Small intestine (tissue), 7 donors: ENCODE data around the gene PHLPP1. TPM values are rescaled to one million over a fixed set of nuclear protein-coding genes. Genes with fewer than 3 reads are reported as not detected.
A peak's percentile ranks its signal among the peaks of the same experiment; 100 is the strongest.

ENCODE experiments used
- DNase-seq, 2 donors: peaks; one replicate each; pipeline versions ENCODE4 v3.0.0 to v3.0.0-alpha.2; 2013
- FAIRE-seq: peaks from 2 replicates; lab custom pipeline; 2012; peaks lifted over from hg19 to GRCh38; lab: Jason Lieb, UNC
- H3K27ac ChIP-seq, 3 donors: one replicate each; pipeline ENCODE4 v1.5.1; 2013; ENCODE audit warnings: low read length in 2 of 3, mild to moderate bottlenecking in 2 of 3, control low read depth in 1 of 3, inconsistent platforms in 1 of 3, low read depth in 1 of 3, moderate library complexity in 1 of 3
- H3K27me3 ChIP-seq, 3 donors: one replicate each; pipeline ENCODE4 v1.6.1; 2013; ENCODE audit warnings: low read length in 3 of 3, inconsistent platforms in 1 of 3; ENCODE audit not compliant: control insufficient read depth in 3 of 3, insufficient read depth in 3 of 3
- H3K36me3 ChIP-seq, 3 donors: one replicate each; pipeline ENCODE4 v1.6.1; 2013; ENCODE audit warnings: low read length in 3 of 3, inconsistent platforms in 1 of 3, low read depth in 1 of 3, mild to moderate bottlenecking in 1 of 3, moderate library complexity in 1 of 3; ENCODE audit not compliant: control insufficient read depth in 3 of 3, insufficient read depth in 2 of 3
- H3K4me1 ChIP-seq, 3 donors: one replicate each; pipeline ENCODE4 v1.6.1; 2013; ENCODE audit warnings: low read length in 2 of 3, inconsistent platforms in 1 of 3, low read depth in 1 of 3, mild to moderate bottlenecking in 1 of 3, moderate library complexity in 1 of 3; ENCODE audit not compliant: control insufficient read depth in 3 of 3, insufficient read depth in 2 of 3
- H3K4me3 ChIP-seq, 3 donors: one replicate each; pipeline ENCODE4 v1.5.1; 2013; ENCODE audit warnings: low read length in 3 of 3, control low read depth in 1 of 3, inconsistent platforms in 1 of 3, low read depth in 1 of 3, mild to moderate bottlenecking in 1 of 3, moderate library complexity in 1 of 3
- H3K9me3 ChIP-seq, 2 donors: one replicate each; pipeline ENCODE4 v1.6.1; 2013; ENCODE audit warnings: low read depth in 1 of 2, low read length in 1 of 2; ENCODE audit not compliant: control insufficient read depth in 2 of 2, insufficient read depth in 1 of 2
- WGBS, 3 donors: extraction: QIAGEN DNeasy Blood & Tissue Kit; methylation state at CpG; one replicate each; pipeline ENCODE4 v1.1.7; 2013; 5-methylcytosine and 5-hydroxymethylcytosine counted together
- polyA plus RNA-seq, 4 donors: library from polyadenylated mRNA; stranded (reverse) in 3 of 4; unstranded in 1 of 4; fragments of 200-250 nt in 3 of 4; fragments of 120-200 nt in 1 of 4; gene quantifications; one replicate each; pipeline versions ENCODE4 v1.2.1 to v1.2.3, GENCODE V29; 2013
- donor health status: healthy with polysubstance abuse.
- donor health status: control.
- donor health status: control.
- donor health status: Bipolar disorder and iron deficiency.
- donor health status: healthy.

PHLPP1 gene
- polyA plus RNA-seq, 4 donors, result 3.2 to 13.1 (median 5.4) TPM

DNA sequence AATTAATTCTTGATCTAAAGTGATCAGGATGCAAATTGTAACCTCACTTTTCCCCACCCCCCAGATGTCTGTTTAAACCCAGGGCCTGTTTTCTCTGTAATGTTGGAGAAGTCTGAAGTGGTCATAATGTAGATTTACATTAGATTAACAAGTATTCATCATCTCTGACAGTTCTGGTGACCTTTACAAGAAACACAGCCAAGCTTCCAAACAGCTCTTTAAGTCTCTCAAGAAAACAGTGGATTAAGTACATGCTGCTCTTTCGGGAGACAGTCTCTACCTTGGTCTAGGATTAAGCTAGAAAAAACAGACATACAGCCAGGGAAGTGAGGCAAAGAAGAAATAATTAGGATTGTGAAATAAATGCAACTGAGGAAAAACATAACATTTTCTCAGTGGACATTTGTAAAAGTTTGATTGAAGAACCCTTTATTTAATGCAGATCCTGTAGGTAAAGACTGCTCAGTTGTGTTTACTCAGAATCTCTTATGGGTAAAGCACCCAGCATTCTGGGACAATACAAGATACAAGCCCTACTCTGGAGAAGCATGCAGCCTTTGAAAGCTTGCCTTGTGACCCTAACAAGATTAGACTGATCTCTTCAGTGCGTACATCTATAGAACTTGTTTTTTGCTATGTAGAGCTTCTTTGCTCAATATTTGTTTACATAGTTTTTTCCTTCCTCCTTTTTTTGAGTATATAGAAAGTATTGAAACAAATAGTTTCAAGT lies 203.9 kb downstream of the PHLPP1 start:
- H3K36me3 ChIP-seq, result peaks cover 0 to 11% (median 6%) of the 10 kb centered on the region in 3 donors
- no peak for FAIRE-seq
- no peak for DNase-seq
- H3K4me1 ChIP-seq, result no peaks in the 10 kb centered on the region
- H3K27me3 ChIP-seq, result no peaks in the 10 kb centered on the region
- 51 to 71% (median 70%) methylated on average over 2 of the region's 2 CpGs for WGBS, 3 donors
- H3K9me3 ChIP-seq, result no peaks in the 10 kb centered on the region
- no peak overlapping the region for H3K27ac ChIP-seq
- no peak overlapping the region for H3K4me3 ChIP-seq

GRCh38 chr18:62925031-62925688 lies 209.8 kb downstream of the PHLPP1 start:
- Histone ChIP-seq H3K9me3 (no peaks in the 10 kb centered on the region), H3K27ac (no peak overlapping the region), H3K4me3 (no peak overlapping the region), H3K36me3 (peaks cover 0 to 10% (median 6%) of the 10 kb centered on the region in 3 donors), H3K4me1 (no peaks in the 10 kb centered on the region), H3K27me3 (no peaks in the 10 kb centered on the region)
- FAIRE-seq (no peak), DNase-seq (no peak)
- 93 to 97% (median 95%) methylated on average over 5 of the region's 5 CpGs for WGBS, 3 donors

DNA sequence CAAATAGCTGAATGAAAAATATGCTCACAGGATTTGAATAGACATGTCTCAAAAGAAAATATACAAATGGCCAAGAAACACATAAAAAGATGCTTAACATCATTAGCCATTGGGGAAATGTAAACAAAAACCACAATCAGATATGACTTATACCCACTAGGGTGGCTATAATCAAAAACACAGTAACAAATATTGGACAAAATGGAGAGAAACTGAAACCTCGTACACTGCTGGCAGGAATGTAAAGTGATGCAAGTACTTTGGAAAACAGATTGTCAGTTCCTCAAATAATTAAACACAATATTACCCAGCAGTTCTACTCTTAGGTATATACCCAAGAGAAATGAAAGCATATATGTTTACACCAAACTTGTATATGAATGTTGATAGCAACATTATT lies 213.0 kb downstream of the PHLPP1 start:
- WGBS, 3 donors, result 74 to 90% (median 86%) methylated on average over 1 of the region's 1 CpG
- DNase-seq (no peak), FAIRE-seq (no peak)
- no peak overlapping the region for H3K27ac ChIP-seq
- no peak overlapping the region for H3K4me3 ChIP-seq
- peaks cover 0 to 6% (median 5%) of the 10 kb centered on the region in 3 donors for H3K36me3 ChIP-seq
- H3K4me1 ChIP-seq, result no peaks in the 10 kb centered on the region
- no peaks in the 10 kb centered on the region for H3K27me3 ChIP-seq
- H3K9me3 ChIP-seq, result peaks cover 0 to 4% of the 10 kb centered on the region in 2 donors

GRCh38 chr18:62933261-62933887 lies 218.0 kb downstream of the PHLPP1 start:
- no peak overlapping the region for H3K4me3 ChIP-seq
- no peak overlapping the region for H3K27ac ChIP-seq
- WGBS, 3 donors, result 52 to 74% (median 62%) methylated on average over 2 of the region's 2 CpGs
- no peaks in the 10 kb centered on the region for H3K27me3 ChIP-seq
- DNase-seq, result no peak
- H3K9me3 ChIP-seq, result peaks cover 0 to 4% of the 10 kb centered on the region in 2 donors
- peaks cover 0 to 2% (median 0%) of the 10 kb centered on the region in 3 donors for H3K36me3 ChIP-seq
- H3K4me1 ChIP-seq, result peaks cover 0 to 3% (median 0%) of the 10 kb centered on the region in 3 donors
- no peak for FAIRE-seq

GRCh38 chr18:62935994-62936393 lies 220.7 kb downstream of the PHLPP1 start:
- H3K4me3 ChIP-seq, result no peak overlapping the region
- H3K27ac ChIP-seq, result no peak overlapping the region
- 85 to 97% (median 91%) methylated on average over 3 of the region's 3 CpGs for WGBS, 3 donors
- no peak for FAIRE-seq
- H3K4me1 ChIP-seq, result peaks cover 0 to 3% (median 0%) of the 10 kb centered on the region in 3 donors
- peaks cover 0 to 2% of the 10 kb centered on the region in 2 donors for H3K9me3 ChIP-seq
- H3K36me3 ChIP-seq, result no peaks in the 10 kb centered on the region
- H3K27me3 ChIP-seq, result no peaks in the 10 kb centered on the region
- DNase-seq, result no peak

- WGBS, 3 donors, result 86 to 95% (median 89%) methylated on average over 2 of the region's 2 CpGs
- peak in 1 of 2 donors; percentile 25 for DNase-seq
- peaks cover 0 to 3% (median 0%) of the 10 kb centered on the region in 3 donors for H3K4me1 ChIP-seq
- no peaks in the 10 kb centered on the region for H3K27me3 ChIP-seq
- H3K36me3 ChIP-seq, result peaks cover 0 to under 1% (median 0%) of the 10 kb centered on the region in 3 donors
- no peak overlapping the region for H3K4me3 ChIP-seq
- H3K9me3 ChIP-seq, result peaks cover 0 to under 1% of the 10 kb centered on the region in 2 donors
- H3K27ac ChIP-seq, result no peak overlapping the region
- FAIRE-seq, result no peak
Observed at GRCh38 chr18:62937065-62937464, 221.7 kb downstream of the PHLPP1 start.

DNA sequence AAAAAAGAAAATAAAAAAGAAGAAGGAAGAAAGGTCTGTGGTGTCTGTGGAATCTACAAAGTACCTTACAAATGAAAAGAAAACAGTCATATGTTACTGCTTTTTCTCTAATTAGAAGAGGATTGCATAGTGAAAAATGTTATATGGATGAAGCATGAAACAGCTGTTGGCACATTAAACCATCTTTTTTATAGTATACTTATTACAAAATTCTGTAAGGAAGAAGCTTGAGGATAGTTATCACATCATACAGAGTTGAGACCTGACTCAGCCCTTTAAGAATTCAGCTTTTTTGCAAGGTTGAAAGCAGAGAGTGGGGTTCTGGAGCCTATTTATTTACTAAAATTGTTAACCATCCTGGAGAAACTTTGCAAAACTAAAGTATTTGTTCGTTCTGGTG lies 222.7 kb downstream of the PHLPP1 start:
- Histone ChIP-seq H3K27me3 (no peaks in the 10 kb centered on the region), H3K4me3 (no peak overlapping the region), H3K4me1 (peaks cover 0 to 3% (median 0%) of the 10 kb centered on the region in 3 donors), H3K36me3 (peaks cover 0 to 2% (median under 1%) of the 10 kb centered on the region in 3 donors), H3K9me3 (no peaks in the 10 kb centered on the region), H3K27ac (no peak overlapping the region)
- 44 to 74% (median 49%) methylated on average over 1 of the region's 1 CpG for WGBS, 3 donors
- FAIRE-seq (no peak), DNase-seq (no peak)

DNA sequence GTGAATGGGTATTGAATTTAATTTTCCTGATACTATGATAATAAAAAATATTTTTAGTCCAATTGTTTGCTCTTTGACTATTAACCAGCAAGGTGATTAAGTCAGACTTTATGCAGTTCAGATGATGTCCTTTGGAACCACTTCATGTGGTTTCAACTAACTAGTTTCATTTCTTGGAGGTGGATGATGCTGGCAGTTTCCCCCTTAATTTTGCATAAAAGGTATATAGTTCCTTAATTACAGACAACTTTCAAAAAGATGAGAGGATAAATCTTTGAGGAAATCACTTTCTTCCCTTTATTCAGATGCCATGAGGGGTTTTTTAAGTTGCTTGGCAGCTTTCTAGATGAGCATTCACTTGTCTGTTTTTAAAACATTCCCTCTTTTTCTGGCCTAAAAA lies 223.1 kb downstream of the PHLPP1 start:
- Histone ChIP-seq H3K4me1 (peaks cover 0 to 3% (median 0%) of the 10 kb centered on the region in 3 donors), H3K27ac (peak overlapping the region in 1 of 3 donors; percentile 5), H3K27me3 (no peaks in the 10 kb centered on the region), H3K4me3 (no peak overlapping the region), H3K9me3 (no peaks in the 10 kb centered on the region), H3K36me3 (peaks cover 0 to 4% (median 3%) of the 10 kb centered on the region in 3 donors)
- FAIRE-seq, result no peak
- peak in 1 of 2 donors; percentile 27 for DNase-seq
